LNCaP clone FGC (cell line): ENCODE data around the gene SSH2.
A peak's percentile ranks its signal among the peaks of the same experiment; 100 is the strongest.

Source experiments
- DNase-seq: peaks from one replicate; pipeline ENCODE4 v3.0.0-alpha.2; 2011; ENCODE audit warnings: low read depth
- H3K4me3 ChIP-seq: 2 replicates; pipeline ENCODE4 v1.5.1; 2011; ENCODE audit warnings: mild to moderate bottlenecking, low read depth, low read length, control low read depth
- TF ChIP-seq, protein P1 (sequence below): IDR thresholded peaks from 2 replicates; pipeline ENCODE4 v1.5.1; 2012; ENCODE audit warnings: mild to moderate bottlenecking; ENCODE audit not compliant: control insufficient read depth, insufficient read depth; ENCODE audit errors: extremely low read depth

SSH2 gene

DNA sequence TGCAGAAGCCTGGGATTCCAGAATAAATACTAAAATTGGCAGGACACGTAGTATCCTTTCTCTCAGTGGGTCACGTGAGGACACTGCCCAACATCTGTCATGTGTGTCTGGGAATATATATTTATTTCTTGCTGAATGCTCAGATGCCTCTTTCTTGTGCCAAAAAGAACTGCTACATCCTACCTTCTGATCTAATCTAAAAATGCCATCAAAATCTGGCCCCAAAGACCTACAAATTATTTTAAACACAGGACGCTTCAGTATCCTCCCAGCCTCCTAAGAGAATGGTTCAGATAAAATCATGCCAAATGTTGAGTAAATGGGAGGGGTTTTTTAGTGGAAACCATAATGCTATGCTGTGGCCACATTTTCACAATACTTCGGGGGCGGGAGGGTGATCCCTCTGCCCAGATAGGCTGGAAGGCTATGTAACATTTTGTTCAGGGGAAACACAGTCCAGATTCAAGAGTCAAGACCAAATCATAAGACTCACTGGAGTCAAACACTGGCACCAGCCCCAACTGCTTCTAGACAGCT lies 284.4 kb downstream of the SSH2 start:
- TF ChIP-seq, protein P1, sequence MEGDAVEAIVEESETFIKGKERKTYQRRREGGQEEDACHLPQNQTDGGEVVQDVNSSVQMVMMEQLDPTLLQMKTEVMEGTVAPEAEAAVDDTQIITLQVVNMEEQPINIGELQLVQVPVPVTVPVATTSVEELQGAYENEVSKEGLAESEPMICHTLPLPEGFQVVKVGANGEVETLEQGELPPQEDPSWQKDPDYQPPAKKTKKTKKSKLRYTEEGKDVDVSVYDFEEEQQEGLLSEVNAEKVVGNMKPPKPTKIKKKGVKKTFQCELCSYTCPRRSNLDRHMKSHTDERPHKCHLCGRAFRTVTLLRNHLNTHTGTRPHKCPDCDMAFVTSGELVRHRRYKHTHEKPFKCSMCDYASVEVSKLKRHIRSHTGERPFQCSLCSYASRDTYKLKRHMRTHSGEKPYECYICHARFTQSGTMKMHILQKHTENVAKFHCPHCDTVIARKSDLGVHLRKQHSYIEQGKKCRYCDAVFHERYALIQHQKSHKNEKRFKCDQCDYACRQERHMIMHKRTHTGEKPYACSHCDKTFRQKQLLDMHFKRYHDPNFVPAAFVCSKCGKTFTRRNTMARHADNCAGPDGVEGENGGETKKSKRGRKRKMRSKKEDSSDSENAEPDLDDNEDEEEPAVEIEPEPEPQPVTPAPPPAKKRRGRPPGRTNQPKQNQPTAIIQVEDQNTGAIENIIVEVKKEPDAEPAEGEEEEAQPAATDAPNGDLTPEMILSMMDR = no peak
- H3K4me3 ChIP-seq = no peak overlapping the region

DNA sequence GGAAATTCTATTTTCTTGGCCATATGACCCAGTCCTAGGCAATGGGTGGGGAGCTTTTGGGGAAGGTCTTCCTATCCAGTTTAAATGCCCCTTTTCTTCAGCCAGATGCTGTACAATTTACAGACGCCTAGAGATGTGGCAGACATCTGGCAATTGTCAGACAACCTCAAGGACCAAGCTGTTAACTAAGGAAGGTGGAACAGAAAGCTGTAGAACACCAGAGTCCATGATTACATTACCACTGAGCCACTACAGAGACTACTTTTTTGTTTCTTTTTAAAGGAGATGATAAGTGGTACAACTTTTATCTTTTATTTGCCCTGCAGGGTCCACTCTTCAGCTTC lies 286.2 kb downstream of the SSH2 start:
- TF ChIP-seq, protein P1 = no peak
- no peak for DNase-seq

More for the DNA sequence above, 284.4 kb downstream of the SSH2 start:
- peak; percentile 72 for DNase-seq

DNA sequence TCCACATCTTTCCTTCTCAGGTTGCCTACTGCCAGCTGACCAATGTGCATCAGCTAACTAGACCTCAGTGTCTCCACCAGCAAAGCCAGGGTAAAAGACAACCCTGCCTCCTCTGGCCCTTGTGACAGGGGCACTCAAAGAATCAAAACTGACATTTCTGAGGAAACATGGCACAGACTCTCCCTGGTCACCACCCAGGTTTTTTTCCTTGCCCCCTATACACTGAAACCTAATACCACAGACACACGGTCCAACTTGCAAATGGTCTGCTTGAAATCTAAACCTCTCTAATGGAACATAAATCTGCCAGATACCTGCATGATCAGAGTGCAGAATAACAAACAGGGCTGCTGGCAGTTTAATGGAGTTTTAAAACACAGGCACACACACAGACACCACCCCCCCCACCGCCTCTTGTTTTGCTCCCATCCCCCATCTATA lies 287.8 kb downstream of the SSH2 start:
- no peak for DNase-seq
- no peak overlapping the region for H3K4me3 ChIP-seq
- TF ChIP-seq, protein P1 = no peak

More for the DNA sequence above, 286.2 kb downstream of the SSH2 start:
- no peak overlapping the region for H3K4me3 ChIP-seq

DNA sequence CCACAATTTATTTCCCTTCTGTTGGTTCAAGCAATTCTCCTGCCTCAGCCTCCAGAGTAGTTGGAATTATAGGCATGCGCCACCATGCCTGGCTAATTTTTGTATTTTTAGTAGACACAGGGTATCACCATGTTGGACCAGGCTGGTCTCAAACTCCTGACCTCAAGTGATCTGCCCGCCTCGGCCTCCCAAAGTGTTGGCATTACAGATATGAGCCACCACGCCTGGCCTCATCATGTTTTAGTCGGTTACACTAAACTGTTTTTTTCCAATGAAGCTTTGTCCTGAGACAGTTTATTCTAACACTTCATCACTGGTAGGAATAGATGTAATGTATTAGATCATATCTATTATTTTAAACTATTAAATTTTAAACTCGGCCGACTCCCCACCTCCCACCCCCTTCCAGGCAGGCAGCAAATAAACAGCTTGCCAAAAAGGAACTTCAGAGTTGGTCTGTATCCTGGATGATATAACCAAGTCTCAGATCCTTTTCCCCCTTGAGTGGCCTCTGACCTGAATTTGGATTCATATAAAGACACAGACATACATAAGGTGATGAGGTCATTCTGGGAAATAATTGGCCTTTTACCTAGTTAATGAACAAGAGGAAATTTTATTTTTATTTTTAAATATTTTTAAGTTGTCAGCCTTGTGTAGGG lies 288.9 kb downstream of the SSH2 start:
- DNase-seq = peak; percentile 63
- TF ChIP-seq, protein P1 = no peak
- no peak overlapping the region for H3K4me3 ChIP-seq

DNA sequence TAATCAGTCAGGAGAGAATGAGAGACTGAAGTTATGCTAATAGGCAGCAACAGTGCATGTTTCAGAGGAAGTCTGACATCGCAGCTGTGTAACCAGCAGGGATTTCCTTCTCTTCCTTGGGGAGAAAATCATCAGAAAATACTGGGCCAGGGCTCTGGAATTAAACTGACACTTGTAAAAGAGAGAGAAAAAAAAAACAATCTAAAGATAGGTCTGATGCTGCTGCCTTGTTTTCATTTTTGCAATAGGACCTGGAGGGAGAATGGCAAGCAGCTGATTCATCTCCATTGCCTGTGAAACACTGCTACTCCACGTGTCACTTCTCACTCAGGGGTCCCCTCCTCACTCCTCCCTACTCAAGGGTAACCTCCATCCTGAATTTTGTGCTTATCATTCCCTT lies 289.6 kb downstream of the SSH2 start:
- no peak overlapping the region for H3K4me3 ChIP-seq
- TF ChIP-seq, protein P1 = no peak
- DNase-seq = no peak

DNA sequence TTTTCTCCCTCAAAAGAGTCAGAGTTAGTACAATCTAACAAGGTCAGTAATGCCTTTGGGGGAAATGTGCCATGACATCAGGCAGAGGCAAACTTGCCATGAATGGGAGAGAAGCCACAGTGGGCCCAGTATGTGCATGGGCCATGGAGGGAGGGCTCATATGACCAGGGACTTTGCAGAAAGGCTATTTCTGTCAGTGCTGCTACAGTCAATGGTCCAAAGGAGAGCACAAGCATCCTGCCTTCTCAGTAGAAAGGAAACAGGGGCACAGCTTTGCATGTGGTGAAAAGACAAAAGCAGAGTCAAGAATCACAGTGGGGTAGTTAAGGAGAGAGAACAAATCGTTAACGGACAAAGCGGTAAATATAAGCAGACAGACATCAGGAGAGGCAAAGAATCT lies 296.1 kb downstream of the SSH2 start:
- TF ChIP-seq, protein P1 = no peak
- DNase-seq = no peak
- no peak overlapping the region for H3K4me3 ChIP-seq
